GM21723 (cell line): ENCODE measurements around the gene LDLR.
"Not testable (repeated sequence)": the region's sequence is repeated elsewhere in the genome, so short reads cannot be mapped to it uniquely, and the experiment has no call there.

ENCODE experiments used
- ATAC-seq: cut with Tn5 transposase; IDR thresholded peaks from one replicate; pipeline ENCODE4 v1.9.1; 2021; ENCODE audit warnings: mild to moderate bottlenecking, moderate library complexity; ENCODE audit not compliant: unreplicated experiment

LDLR gene

GRCh38 chr19:11103667-11104066 is 14.4 kb downstream of the LDLR start:
- ATAC-seq = not testable (repeated sequence)

- no peak for ATAC-seq
Observed at GRCh38 chr19:11105014-11105636, 15.9 kb downstream of the LDLR start.

GRCh38 chr19:11106477-11106876 is 17.2 kb downstream of the LDLR start:
- no peak for ATAC-seq

- ATAC-seq = no peak
Observed at GRCh38 chr19:11108746-11109145, 19.5 kb downstream of the LDLR start.

GRCh38 chr19:11111117-11111770 is 22.0 kb downstream of the LDLR start:
- no peak for ATAC-seq

- ATAC-seq = no peak
Observed at GRCh38 chr19:11111771-11112144, 22.5 kb downstream of the LDLR start.

GRCh38 chr19:11113140-11113708 is 24.0 kb downstream of the LDLR start:
- no peak for ATAC-seq

GRCh38 chr19:11115042-11115441 is 25.8 kb downstream of the LDLR start:
- ATAC-seq = no peak

GRCh38 chr19:11115895-11116446 is 26.7 kb downstream of the LDLR start:
- ATAC-seq = no peak

GRCh38 chr19:11116507-11116906 is 27.2 kb downstream of the LDLR start:
- ATAC-seq = no peak

- ATAC-seq = not testable (repeated sequence)
Observed at GRCh38 chr19:11121963-11122362, 32.7 kb downstream of the LDLR start.

GRCh38 chr19:11123114-11123513 is 33.9 kb downstream of the LDLR start:
- no peak for ATAC-seq

- ATAC-seq = not testable (repeated sequence)
Observed at GRCh38 chr19:11124157-11124556, 34.9 kb downstream of the LDLR start.

GRCh38 chr19:11125994-11126685 is 36.9 kb downstream of the LDLR start:
- ATAC-seq = no peak

GRCh38 chr19:11127905-11128304 is 38.6 kb downstream of the LDLR start:
- no peak for ATAC-seq

GRCh38 chr19:11130824-11131455 is 41.7 kb downstream of the LDLR start:
- no peak for ATAC-seq

- ATAC-seq = no peak
Observed at GRCh38 chr19:11131471-11131870, 42.2 kb downstream of the LDLR start.

GRCh38 chr19:11136400-11137101 is 47.3 kb downstream of the LDLR start:
- ATAC-seq = no peak

- ATAC-seq = no peak
Observed at GRCh38 chr19:11137542-11138384, 48.5 kb downstream of the LDLR start.
